NB4 (cell line): ENCODE results near the gene DCLK1.

Source experiments
- POLR2A ChIP-seq: IDR thresholded peaks from 2 replicates; pipeline ENCODE4 v1.6.1; 2011; ENCODE audit warnings: mild to moderate bottlenecking; ENCODE audit not compliant: insufficient read length; ENCODE audit errors: extremely low read depth
- TF ChIP-seq, protein P1 (sequence below): IDR thresholded peaks from one replicate; pipeline ENCODE4 v1.5.1; 2012; ENCODE audit warnings: low read depth, low read length

DNA sequence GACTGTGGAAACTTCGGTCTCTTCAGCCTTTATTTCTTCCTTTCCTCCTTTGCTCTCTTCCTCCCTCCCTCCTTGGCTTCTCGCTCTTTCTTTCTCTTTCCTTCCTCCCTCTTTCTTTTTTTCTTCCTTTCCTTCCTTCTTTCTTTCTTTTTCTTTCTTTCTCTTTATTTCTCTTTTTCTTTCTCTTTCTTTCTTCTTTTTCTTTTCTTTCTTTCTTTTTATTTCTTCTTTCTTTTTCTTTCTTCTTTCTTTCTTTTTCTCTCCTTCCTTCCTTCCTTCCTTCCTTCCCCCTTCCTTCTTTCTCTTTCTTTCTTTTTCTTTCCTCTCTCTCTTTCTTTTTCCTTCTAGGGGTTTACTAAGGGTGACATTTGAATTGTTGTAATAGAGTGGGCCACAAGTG, 364.5 kb downstream of the DCLK1 start:
- TF ChIP-seq, protein P1, sequence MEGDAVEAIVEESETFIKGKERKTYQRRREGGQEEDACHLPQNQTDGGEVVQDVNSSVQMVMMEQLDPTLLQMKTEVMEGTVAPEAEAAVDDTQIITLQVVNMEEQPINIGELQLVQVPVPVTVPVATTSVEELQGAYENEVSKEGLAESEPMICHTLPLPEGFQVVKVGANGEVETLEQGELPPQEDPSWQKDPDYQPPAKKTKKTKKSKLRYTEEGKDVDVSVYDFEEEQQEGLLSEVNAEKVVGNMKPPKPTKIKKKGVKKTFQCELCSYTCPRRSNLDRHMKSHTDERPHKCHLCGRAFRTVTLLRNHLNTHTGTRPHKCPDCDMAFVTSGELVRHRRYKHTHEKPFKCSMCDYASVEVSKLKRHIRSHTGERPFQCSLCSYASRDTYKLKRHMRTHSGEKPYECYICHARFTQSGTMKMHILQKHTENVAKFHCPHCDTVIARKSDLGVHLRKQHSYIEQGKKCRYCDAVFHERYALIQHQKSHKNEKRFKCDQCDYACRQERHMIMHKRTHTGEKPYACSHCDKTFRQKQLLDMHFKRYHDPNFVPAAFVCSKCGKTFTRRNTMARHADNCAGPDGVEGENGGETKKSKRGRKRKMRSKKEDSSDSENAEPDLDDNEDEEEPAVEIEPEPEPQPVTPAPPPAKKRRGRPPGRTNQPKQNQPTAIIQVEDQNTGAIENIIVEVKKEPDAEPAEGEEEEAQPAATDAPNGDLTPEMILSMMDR = no peak
- TF ChIP-seq POLR2A = no peak
